Astrocyte of the cerebellum (primary cell): ENCODE results near the gene MKRN2OS.

Experiments used
- DNase-seq: peaks from one replicate; pipeline ENCODE4 v3.0.0-alpha.2; 2011; ENCODE audit warnings: low read depth
- H3K4me3 ChIP-seq: 2 replicates; pipeline ENCODE4 v1.5.1; 2011; ENCODE audit warnings: mild to moderate bottlenecking, low read depth, low read length, moderate library complexity
- CTCF ChIP-seq: IDR thresholded peaks from 2 replicates; pipeline ENCODE4 v1.5.1; 2012; ENCODE audit warnings: low read length, low read depth, moderate library complexity, mild to moderate bottlenecking; ENCODE audit errors: missing control alignments
- in situ Hi-C: cut with HindIII; loops from 2 replicates; pipeline ENCODE4 v1.10.0; 2017; ENCODE audit warnings: low sequenced_read_pairs

The MKRN2OS gene

GRCh38 chr3:12545473-12545791 lies at the start of gene MKRN2OS:
TSS of gene MKRN2OS (minus strand) at chr3:12545499. CDS start at chr3:12545464, 35 bp downstream.
- DNase-seq, result no peak
- no peak within 1 kb of the TSS for H3K4me3 ChIP-seq
- in situ Hi-C loops, result no loop called here

GRCh38 chr3:12593473-12593872 lies 48.2 kb upstream of the MKRN2OS start:
- in situ Hi-C loops, result no loop called here
- H3K4me3 ChIP-seq, result no peak overlapping the region
- DNase-seq, result no peak
- TF ChIP-seq CTCF, result no peak

More at GRCh38 chr3:12545473-12545791, at the start of gene MKRN2OS:
- TF ChIP-seq CTCF, result no peak

GRCh38 chr3:12591997-12592715 lies 46.9 kb upstream of the MKRN2OS start:
- no peak for DNase-seq
- TF ChIP-seq CTCF, result no peak
- no peak overlapping the region for H3K4me3 ChIP-seq
- in situ Hi-C loops, result no loop called here

- H3K4me3 ChIP-seq, result no peak overlapping the region
- in situ Hi-C loops, result no loop called here
- no peak for TF ChIP-seq CTCF
- no peak for DNase-seq
Measured at GRCh38 chr3:12591456-12591855, 46.2 kb upstream of the MKRN2OS start.

GRCh38 chr3:12590096-12590495 lies 44.8 kb upstream of the MKRN2OS start:
- no peak overlapping the region for H3K4me3 ChIP-seq
- DNase-seq, result no peak
- no peak for TF ChIP-seq CTCF
- in situ Hi-C loops, result no loop called here

GRCh38 chr3:12588039-12589009 lies 43.0 kb upstream of the MKRN2OS start:
- DNase-seq, result no peak
- in situ Hi-C loops, result no loop called here
- no peak overlapping the region for H3K4me3 ChIP-seq
- TF ChIP-seq CTCF, result no peak
